GM18502 (cell line): ENCODE data around the gene PRR36.

Experiments used
- ATAC-seq: cut with Tn5 transposase; IDR thresholded peaks from one replicate; pipeline ENCODE4 v1.9.1; 2021; ENCODE audit warnings: mild to moderate bottlenecking; ENCODE audit not compliant: unreplicated experiment, poor library complexity

The PRR36 gene

GRCh38 chr19:7873304-7874075 lies 700 bp downstream of the PRR36 start:
- ATAC-seq, result no peak

- no peak for ATAC-seq
Observed at GRCh38 chr19:7872306-7873204, 1.6 kb downstream of the PRR36 start.

- ATAC-seq, result no peak
Observed at GRCh38 chr19:7871437-7872305, 2.5 kb downstream of the PRR36 start.

- no peak for ATAC-seq
Observed at GRCh38 chr19:7870571-7871436, 3.4 kb downstream of the PRR36 start.

- no peak for ATAC-seq
Observed at GRCh38 chr19:7869910-7870511, 4.2 kb downstream of the PRR36 start.

- peak; percentile 61 for ATAC-seq
Observed at GRCh38 chr19:7869453-7869909, 4.7 kb downstream of the PRR36 start.

GRCh38 chr19:7868671-7869452 lies 5.3 kb downstream of the PRR36 start:
- peak; percentile 71 for ATAC-seq

GRCh38 chr19:7868326-7868670 lies 5.9 kb downstream of the PRR36 start:
- no peak for ATAC-seq

- no peak for ATAC-seq
Observed at GRCh38 chr19:7867092-7867844, 6.9 kb downstream of the PRR36 start.

GRCh38 chr19:7866399-7867091 lies 7.6 kb downstream of the PRR36 start:
- ATAC-seq, result no peak

- no peak for ATAC-seq
Observed at GRCh38 chr19:7865262-7865911, 8.8 kb downstream of the PRR36 start.

GRCh38 chr19:7864690-7865074 lies 9.5 kb downstream of the PRR36 start:
- ATAC-seq, result no peak

GRCh38 chr19:7863971-7864689 lies 10.1 kb downstream of the PRR36 start:
- no peak for ATAC-seq

- no peak for ATAC-seq
Observed at GRCh38 chr19:7863157-7863970, 10.8 kb downstream of the PRR36 start.

- no peak for ATAC-seq
Observed at GRCh38 chr19:7862413-7862951, 11.7 kb downstream of the PRR36 start.
